Ishikawa (cell line): Measurements from ENCODE around the gene SACM1L.

Experiments
- CEBPB ChIP-seq: IDR thresholded peaks from 2 replicates; pipeline ENCODE4 v1.6.1; 2012
- CREB1 ChIP-seq: IDR thresholded peaks from 2 replicates; pipeline ENCODE4 v1.6.1; 2012; ENCODE audit warnings: low read depth
- EGR1 ChIP-seq: IDR thresholded peaks from 2 replicates; pipeline ENCODE4 v1.6.1; 2012
- EP300 ChIP-seq: IDR thresholded peaks from 2 replicates; pipeline ENCODE4 v1.6.1; 2012; ENCODE audit warnings: borderline replicate concordance
- FOXM1 ChIP-seq: IDR thresholded peaks from 2 replicates; pipeline ENCODE4 v1.6.1; 2012; ENCODE audit warnings: low read depth, borderline replicate concordance
- NFIC ChIP-seq: IDR thresholded peaks from 2 replicates; pipeline ENCODE4 v1.6.1; 2012
- RAD21 ChIP-seq: IDR thresholded peaks from 2 replicates; pipeline ENCODE4 v1.6.1; 2012; ENCODE audit warnings: low read depth
- TAF1 ChIP-seq: IDR thresholded peaks from 2 replicates; pipeline ENCODE4 v1.6.1; 2012; ENCODE audit warnings: low read depth, mild to moderate bottlenecking
- TCF12 ChIP-seq: IDR thresholded peaks from 2 replicates; pipeline ENCODE4 v1.6.1; 2012; ENCODE audit warnings: low read depth
- TEAD4 ChIP-seq: IDR thresholded peaks from 2 replicates; pipeline ENCODE4 v1.6.1; 2012
- YY1 ChIP-seq: IDR thresholded peaks from 2 replicates; pipeline ENCODE4 v1.6.1; 2012; ENCODE audit warnings: low read depth
- ZBTB7A ChIP-seq: IDR thresholded peaks from 2 replicates; pipeline ENCODE4 v1.6.1; 2012; ENCODE audit warnings: low read depth
- TF ChIP-seq, protein P1 (sequence below): IDR thresholded peaks from 2 replicates; pipeline ENCODE4 v1.6.1; 2012; ENCODE audit warnings: low read depth, mild to moderate bottlenecking
- TF ChIP-seq, protein P2 (sequence below): IDR thresholded peaks from 2 replicates; pipeline ENCODE4 v1.6.1; 2012
- TF ChIP-seq, protein P3 (sequence below): IDR thresholded peaks from 2 replicates; pipeline ENCODE4 v1.6.1; 2012

The SACM1L gene

DNA sequence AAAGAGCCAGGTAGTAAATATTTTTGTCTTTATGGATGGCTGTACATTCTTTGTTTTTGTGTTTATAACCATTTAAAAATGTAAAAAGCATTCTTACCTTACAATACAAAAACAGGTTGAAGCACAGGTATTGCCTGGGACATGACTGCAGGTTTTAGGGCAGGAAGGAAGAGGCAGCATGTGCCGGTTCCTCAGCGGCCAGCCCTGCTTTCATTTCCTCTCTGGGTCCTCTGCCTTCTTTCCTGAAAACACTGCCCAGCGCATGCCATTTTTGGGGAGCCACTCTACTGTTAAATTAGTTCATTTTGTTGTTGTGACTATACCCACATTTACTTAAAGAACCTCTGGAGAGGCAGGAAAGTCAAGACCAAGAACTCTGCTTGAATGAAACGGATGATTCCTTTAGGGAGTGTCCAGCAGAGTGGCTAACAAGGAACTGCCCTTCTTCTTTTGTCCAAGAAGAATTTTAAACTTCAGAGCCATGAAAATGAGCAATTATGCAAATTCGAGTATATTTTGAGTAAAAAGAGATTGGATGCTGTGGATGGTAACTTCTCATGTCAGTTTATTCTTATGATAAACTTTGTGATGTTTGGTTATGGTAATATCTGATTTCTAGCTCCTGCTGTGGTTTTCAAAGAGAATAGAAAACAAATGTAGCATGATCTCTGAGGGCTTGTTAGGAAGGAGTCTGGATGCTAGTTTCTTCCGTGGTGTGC, 52.7 kb downstream of the SACM1L start:
- TF ChIP-seq, protein P1, sequence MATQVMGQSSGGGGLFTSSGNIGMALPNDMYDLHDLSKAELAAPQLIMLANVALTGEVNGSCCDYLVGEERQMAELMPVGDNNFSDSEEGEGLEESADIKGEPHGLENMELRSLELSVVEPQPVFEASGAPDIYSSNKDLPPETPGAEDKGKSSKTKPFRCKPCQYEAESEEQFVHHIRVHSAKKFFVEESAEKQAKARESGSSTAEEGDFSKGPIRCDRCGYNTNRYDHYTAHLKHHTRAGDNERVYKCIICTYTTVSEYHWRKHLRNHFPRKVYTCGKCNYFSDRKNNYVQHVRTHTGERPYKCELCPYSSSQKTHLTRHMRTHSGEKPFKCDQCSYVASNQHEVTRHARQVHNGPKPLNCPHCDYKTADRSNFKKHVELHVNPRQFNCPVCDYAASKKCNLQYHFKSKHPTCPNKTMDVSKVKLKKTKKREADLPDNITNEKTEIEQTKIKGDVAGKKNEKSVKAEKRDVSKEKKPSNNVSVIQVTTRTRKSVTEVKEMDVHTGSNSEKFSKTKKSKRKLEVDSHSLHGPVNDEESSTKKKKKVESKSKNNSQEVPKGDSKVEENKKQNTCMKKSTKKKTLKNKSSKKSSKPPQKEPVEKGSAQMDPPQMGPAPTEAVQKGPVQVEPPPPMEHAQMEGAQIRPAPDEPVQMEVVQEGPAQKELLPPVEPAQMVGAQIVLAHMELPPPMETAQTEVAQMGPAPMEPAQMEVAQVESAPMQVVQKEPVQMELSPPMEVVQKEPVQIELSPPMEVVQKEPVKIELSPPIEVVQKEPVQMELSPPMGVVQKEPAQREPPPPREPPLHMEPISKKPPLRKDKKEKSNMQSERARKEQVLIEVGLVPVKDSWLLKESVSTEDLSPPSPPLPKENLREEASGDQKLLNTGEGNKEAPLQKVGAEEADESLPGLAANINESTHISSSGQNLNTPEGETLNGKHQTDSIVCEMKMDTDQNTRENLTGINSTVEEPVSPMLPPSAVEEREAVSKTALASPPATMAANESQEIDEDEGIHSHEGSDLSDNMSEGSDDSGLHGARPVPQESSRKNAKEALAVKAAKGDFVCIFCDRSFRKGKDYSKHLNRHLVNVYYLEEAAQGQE, result no peak
- no peak for TF ChIP-seq TCF12
- TF ChIP-seq EGR1, result no peak
- no peak for TF ChIP-seq TEAD4
- TF ChIP-seq FOXM1, result no peak
- TF ChIP-seq ZBTB7A, result no peak
- no peak for TF ChIP-seq NFIC
- TF ChIP-seq RAD21, result no peak
- TF ChIP-seq, protein P2, sequence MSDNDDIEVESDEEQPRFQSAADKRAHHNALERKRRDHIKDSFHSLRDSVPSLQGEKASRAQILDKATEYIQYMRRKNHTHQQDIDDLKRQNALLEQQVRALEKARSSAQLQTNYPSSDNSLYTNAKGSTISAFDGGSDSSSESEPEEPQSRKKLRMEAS, result no peak
- TF ChIP-seq EP300, result no peak
- TF ChIP-seq, protein P3, sequence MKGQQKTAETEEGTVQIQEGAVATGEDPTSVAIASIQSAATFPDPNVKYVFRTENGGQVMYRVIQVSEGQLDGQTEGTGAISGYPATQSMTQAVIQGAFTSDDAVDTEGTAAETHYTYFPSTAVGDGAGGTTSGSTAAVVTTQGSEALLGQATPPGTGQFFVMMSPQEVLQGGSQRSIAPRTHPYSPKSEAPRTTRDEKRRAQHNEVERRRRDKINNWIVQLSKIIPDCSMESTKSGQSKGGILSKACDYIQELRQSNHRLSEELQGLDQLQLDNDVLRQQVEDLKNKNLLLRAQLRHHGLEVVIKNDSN, result no peak
- no peak for TF ChIP-seq YY1
- no peak for TF ChIP-seq CREB1
- no peak for TF ChIP-seq CEBPB
- TF ChIP-seq TAF1, result no peak

DNA sequence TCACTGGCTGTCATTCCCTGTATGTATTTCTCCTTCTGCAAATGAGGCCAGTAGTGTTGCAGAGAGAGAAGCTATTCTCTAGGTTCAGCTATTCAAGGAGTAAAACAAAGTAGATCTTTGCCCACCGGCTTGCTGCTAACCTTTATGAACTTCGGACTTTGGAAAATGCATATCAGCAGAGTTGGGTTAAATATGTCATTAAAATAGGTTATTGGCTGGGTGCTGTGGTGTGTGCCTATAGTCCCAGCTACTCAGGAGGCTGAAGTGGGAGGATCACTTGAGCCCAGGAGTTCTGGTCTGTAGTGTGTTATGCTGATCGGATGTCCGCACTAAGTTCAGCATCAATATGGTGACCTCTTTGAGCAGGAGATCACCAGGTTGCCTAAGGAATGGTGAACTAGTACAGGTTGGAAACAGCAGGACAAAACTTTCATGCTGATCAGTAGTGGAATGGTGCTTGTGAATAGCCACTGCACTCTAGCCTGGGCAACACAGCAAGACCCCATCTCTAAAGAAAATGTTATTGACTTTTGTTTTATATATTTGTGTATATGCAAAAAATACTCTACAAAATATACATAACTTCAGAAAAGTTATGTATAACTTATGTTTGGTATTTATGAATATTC, 53.4 kb downstream of the SACM1L start:
- TF ChIP-seq TEAD4 (no peak), CREB1 (no peak), ZBTB7A (no peak), EGR1 (no peak), YY1 (no peak), CEBPB (no peak), FOXM1 (no peak), TAF1 (no peak)
- TF ChIP-seq, protein P1, result no peak
- TF ChIP-seq, protein P3, result no peak
- TF ChIP-seq, protein P2, result no peak

DNA sequence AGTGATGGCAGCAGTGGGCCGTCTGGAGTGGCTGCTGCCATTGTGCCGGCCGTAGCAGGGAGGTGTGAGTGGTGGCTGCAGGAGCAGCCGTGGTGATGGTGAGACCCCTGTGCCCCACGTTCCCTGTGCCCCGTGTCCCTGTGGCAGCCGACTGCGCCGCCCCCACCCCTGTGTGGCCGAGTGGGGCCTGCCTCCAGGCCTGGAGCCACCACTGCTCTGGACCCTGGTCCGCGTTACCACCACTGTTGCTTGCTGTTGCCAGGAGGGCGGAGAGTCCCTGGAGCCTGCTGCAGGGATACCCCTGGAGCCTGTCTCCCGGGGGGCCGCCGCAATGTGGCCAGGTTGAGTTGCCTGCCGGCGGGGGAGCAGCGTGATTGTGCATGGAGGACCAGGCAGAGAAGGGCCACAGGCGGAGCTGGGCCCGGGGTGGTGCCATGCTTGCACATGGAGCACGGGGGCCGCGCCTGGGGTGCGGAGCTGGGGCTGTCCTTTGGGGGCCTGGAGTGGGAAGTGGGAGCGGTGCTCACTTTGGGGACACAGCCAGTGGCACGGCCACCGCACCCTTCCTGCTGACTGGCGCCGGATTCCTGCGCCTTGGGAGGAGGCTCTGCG, 57.1 kb downstream of the SACM1L start:
- TF ChIP-seq, protein P1, result no peak
- TF ChIP-seq YY1 (no peak), ZBTB7A (no peak), CREB1 (no peak), RAD21 (no peak), NFIC (no peak), EGR1 (no peak), TAF1 (no peak), FOXM1 (no peak), TEAD4 (no peak), EP300 (no peak)
- TF ChIP-seq, protein P2, result no peak
- TF ChIP-seq, protein P3, result no peak
